AG04449 (cell line): ENCODE measurements around the gene OR52H1.

ENCODE experiments used
- CTCF ChIA-PET: fragments of 350-600 bp; formaldehyde crosslinking; extraction: SDS; loops from one replicate; lab custom pipeline; 2021; ENCODE audit warnings: antibody characterized with exemption; lab: Yijun Ruan, JAX
- POLR2A ChIA-PET: fragments of 400-600, 350-600 bp; formaldehyde crosslinking; extraction: SDS; loops from one replicate; lab custom pipeline; 2020; ENCODE audit warnings: antibody characterized with exemption, inconsistent platforms; lab: Yijun Ruan, JAX
- DNase-seq: peaks from one replicate; pipeline ENCODE4 v3.0.0-alpha.2; 2010; ENCODE audit warnings: low read depth, low spot score
- H3K4me3 ChIP-seq: 2 replicates; pipeline ENCODE4 v1.5.1; 2011; ENCODE audit warnings: low read depth, mild to moderate bottlenecking, control low read depth, low read length
- CTCF ChIP-seq: IDR thresholded peaks from one replicate; pipeline ENCODE4 v1.5.1; 2011; ENCODE audit warnings: mild to moderate bottlenecking, moderate library complexity, low read length, control low read depth, inconsistent platforms; ENCODE audit not compliant: insufficient read depth; ENCODE audit errors: missing control alignments

OR52H1 gene

GRCh38 chr11:5499671-5500070, 48.7 kb downstream of the OR52H1 start:
- DNase-seq = no peak
- CTCF ChIA-PET = interaction anchor here (1.4 kb wide), 1 partner anchor 23 kb away, joined by 5 read pairs; no protein-coding TSS in a partner anchor
- POLR2A ChIA-PET = no interaction called here
- no peak for TF ChIP-seq CTCF
- H3K4me3 ChIP-seq = no peak overlapping the region
